ENCODE measurements around the gene FCRL4. TPM values are rescaled to one million over a fixed set of nuclear protein-coding genes. Genes with fewer than 3 reads are reported as not detected.
A peak's percentile ranks its signal among the peaks of the same experiment; 100 is the strongest.
"Not testable (repeated sequence)": the region's sequence is repeated elsewhere in the genome, so short reads cannot be mapped to it uniquely, and the experiment has no call there.

FCRL4 gene
- total and polyA plus RNA-seq, 4 donors: 0.05 to 0.57 TPM; not detected in 2

DNA sequence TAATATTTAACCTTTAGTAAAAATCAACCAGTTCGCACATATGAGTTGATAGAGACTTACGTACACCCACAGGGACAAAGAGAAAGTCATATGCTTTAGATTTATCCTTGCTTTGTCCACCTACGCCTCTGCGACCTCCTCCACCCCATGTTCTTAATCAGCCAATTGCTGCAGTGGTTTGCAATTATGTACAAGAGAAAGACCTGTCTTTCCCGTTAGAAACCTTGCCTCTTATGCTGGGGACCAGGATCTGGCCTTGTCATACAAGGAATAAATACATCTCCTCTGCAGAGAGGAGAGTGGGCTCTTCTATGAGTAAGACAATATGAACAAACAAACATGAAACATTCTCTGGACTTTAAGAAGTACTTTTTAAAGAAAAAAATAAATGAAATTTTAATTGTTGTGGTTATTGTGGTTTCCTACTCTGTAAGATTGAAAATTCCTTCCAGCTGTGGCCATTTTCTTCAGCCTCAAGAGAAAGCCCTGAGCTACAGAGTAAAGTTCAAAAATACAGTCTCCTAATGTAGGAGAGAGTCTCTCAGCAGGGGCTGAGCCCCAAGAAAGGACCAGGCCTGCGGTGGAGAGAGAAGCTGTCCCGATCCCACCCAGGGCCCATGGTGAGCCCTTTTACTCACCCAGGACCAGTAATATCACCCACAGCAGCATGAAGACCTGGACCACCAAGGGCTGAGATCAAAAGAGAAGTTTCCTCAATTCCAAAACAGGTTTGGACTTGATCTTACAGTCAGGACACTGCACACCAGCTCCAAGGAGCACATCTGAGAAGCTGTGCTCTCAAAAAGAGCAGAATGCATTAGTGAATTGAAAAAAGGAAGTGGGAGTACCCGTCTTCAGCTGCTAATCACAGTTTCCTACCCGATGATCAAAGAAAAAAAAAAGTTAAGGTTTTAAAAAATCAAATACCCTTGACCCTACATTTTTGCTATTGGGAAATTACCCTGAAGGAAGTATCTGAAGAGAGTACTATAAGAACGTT is 45.9 kb downstream of the FCRL4 start, which contains the start of gene FCRL5:
TSS of gene FCRL5 (minus strand) at position 822 of the 1,000 bp plus-strand sequence. CDS start at position 669, 153 bp downstream.
- Histone ChIP-seq H3K9me3 (ENCODE audit: control insufficient read depth in 4 of 4, insufficient read depth in 3 of 4, low read length in 3 of 4) (no peaks in the 10 kb centered on the region), H3K27me3 (ENCODE audit: control insufficient read depth in 3 of 3, insufficient read depth in 3 of 3, low read length in 2 of 3) (no peaks in the 10 kb centered on the region), H3K4me1 (ENCODE audit: control insufficient read depth in 5 of 5, insufficient read depth in 5 of 5, low read length in 5 of 5) (no peaks in the 10 kb centered on the region), H3K4me3 (no peak within 1 kb of the TSS), H3K9ac (ENCODE audit: insufficient read depth in 1 of 2, low read length in 2 of 2) (no peak within 1 kb of the TSS), H3K36me3 (ENCODE audit: control insufficient read depth in 4 of 4, insufficient read depth in 4 of 4, low read length in 4 of 4) (no peaks in the 10 kb centered on the region), H3K27ac (ENCODE audit: low read depth in 1 of 2, low read length in 1 of 2) (no peak within 1 kb of the TSS)
- DNase-seq: no peak
- no peak for TF ChIP-seq CTCF (IDR thresholded peaks at IDR 0.05; ENCODE audit: control extremely low read depth, extremely low read depth)
- 66 to 70% methylated on average over 10 of the region's 10 CpGs for WGBS, 2 donors
- ATAC-seq (ENCODE audit: insufficient read depth, low FRiP score): no peak

GRCh38 chr1:157548081-157548480 is 49.8 kb downstream of the FCRL4 start:
- H3K9me3 ChIP-seq (ENCODE audit: control insufficient read depth in 4 of 4, insufficient read depth in 3 of 4, low read length in 3 of 4); ATAC-seq (ENCODE audit: insufficient read depth, low FRiP score); H3K36me3 ChIP-seq (ENCODE audit: control insufficient read depth in 4 of 4, insufficient read depth in 4 of 4, low read length in 4 of 4); H3K4me3 ChIP-seq; H3K27ac ChIP-seq (ENCODE audit: low read depth in 1 of 2, low read length in 1 of 2); H3K27me3 ChIP-seq (ENCODE audit: control insufficient read depth in 3 of 3, insufficient read depth in 3 of 3, low read length in 2 of 3); DNase-seq; H3K4me1 ChIP-seq (ENCODE audit: control insufficient read depth in 5 of 5, insufficient read depth in 5 of 5, low read length in 5 of 5); H3K9ac ChIP-seq (ENCODE audit: insufficient read depth in 1 of 2, low read length in 2 of 2): not testable (repeated sequence)
- WGBS, 2 donors: 74 to 94% methylated on average over 1 of the region's 1 CpG

DNA sequence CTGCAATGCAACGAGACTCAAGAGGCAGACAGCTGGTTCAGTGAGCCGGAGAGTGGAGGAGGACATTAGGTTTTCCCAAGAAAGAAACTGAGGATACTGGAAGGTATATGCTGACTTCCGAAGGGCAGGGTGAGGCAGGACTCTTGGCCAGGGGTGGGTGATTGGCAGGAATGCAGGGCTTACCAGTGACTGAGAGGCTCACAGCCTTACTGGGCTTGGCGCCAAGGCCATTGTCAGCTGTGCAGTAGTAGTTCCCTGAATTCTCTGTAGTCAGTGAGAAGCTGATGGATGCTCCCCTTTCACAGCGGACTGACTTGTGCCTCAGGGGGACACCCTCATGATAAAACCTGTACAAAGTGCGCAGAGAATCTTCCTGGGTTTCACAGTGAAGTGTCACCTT is 55.2 kb downstream of the FCRL4 start:
- Histone ChIP-seq H3K9me3 (ENCODE audit: control insufficient read depth in 4 of 4, insufficient read depth in 3 of 4, low read length in 3 of 4) (no peaks in the 10 kb centered on the region), H3K9ac (ENCODE audit: insufficient read depth in 1 of 2, low read length in 2 of 2) (no peak overlapping the region), H3K27me3 (ENCODE audit: control insufficient read depth in 3 of 3, insufficient read depth in 3 of 3, low read length in 2 of 3) (peaks cover 0 to 2% (median 0%) of the 10 kb centered on the region in 3 donors), H3K27ac (ENCODE audit: low read depth in 1 of 2, low read length in 1 of 2) (no peak overlapping the region), H3K4me1 (ENCODE audit: control insufficient read depth in 5 of 5, insufficient read depth in 5 of 5, low read length in 5 of 5) (no peaks in the 10 kb centered on the region), H3K4me3 (no peak overlapping the region), H3K36me3 (ENCODE audit: control insufficient read depth in 4 of 4, insufficient read depth in 4 of 4, low read length in 4 of 4) (no peaks in the 10 kb centered on the region)
- no peak for TF ChIP-seq CTCF (IDR thresholded peaks at IDR 0.05; ENCODE audit: control extremely low read depth, extremely low read depth)
- DNase-seq: peak in 2 of 3 donors; percentile 8 to 33
- ATAC-seq (ENCODE audit: insufficient read depth, low FRiP score): no peak
- WGBS, 2 donors: 63 to 85% methylated on average over 6 of the region's 6 CpGs

DNA sequence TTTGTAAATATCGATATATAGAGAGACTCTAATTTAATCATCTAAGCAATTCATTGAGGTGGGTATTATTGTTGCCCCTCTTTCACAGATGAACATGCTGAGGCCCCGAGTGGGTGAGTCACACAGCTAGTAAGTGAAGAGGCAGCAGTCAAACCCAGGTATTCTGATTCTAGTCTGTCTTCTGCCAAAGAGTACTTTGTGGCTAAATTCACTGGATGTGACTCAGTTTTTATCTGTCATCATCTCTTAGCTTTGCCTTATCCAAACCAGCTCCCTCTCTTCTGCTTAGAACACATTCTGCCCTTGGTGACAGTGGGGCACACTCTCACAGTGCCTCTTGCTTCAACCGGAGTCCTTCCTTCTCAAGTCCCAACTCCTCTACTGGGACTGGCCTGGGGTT is 57.0 kb downstream of the FCRL4 start:
- no peaks in the 10 kb centered on the region for H3K36me3 ChIP-seq (ENCODE audit: control insufficient read depth in 4 of 4, insufficient read depth in 4 of 4, low read length in 4 of 4)
- H3K27ac ChIP-seq (ENCODE audit: low read depth in 1 of 2, low read length in 1 of 2): no peak overlapping the region
- H3K9ac ChIP-seq (ENCODE audit: insufficient read depth in 1 of 2, low read length in 2 of 2): no peak overlapping the region
- H3K27me3 ChIP-seq (ENCODE audit: control insufficient read depth in 3 of 3, insufficient read depth in 3 of 3, low read length in 2 of 3): peaks cover 0 to 2% (median 0%) of the 10 kb centered on the region in 3 donors
- no peaks in the 10 kb centered on the region for H3K9me3 ChIP-seq (ENCODE audit: control insufficient read depth in 4 of 4, insufficient read depth in 3 of 4, low read length in 3 of 4)
- WGBS, 2 donors: 70 to 87% methylated on average over 3 of the region's 3 CpGs
- no peaks in the 10 kb centered on the region for H3K4me1 ChIP-seq (ENCODE audit: control insufficient read depth in 5 of 5, insufficient read depth in 5 of 5, low read length in 5 of 5)
- TF ChIP-seq CTCF (IDR thresholded peaks at IDR 0.05; ENCODE audit: control extremely low read depth, extremely low read depth): no peak
- DNase-seq (no peak), ATAC-seq (ENCODE audit: insufficient read depth, low FRiP score) (no peak)
- H3K4me3 ChIP-seq: no peak overlapping the region
